ENCODE measurements around the gene CD300A.

Gene CD300A

DNA sequence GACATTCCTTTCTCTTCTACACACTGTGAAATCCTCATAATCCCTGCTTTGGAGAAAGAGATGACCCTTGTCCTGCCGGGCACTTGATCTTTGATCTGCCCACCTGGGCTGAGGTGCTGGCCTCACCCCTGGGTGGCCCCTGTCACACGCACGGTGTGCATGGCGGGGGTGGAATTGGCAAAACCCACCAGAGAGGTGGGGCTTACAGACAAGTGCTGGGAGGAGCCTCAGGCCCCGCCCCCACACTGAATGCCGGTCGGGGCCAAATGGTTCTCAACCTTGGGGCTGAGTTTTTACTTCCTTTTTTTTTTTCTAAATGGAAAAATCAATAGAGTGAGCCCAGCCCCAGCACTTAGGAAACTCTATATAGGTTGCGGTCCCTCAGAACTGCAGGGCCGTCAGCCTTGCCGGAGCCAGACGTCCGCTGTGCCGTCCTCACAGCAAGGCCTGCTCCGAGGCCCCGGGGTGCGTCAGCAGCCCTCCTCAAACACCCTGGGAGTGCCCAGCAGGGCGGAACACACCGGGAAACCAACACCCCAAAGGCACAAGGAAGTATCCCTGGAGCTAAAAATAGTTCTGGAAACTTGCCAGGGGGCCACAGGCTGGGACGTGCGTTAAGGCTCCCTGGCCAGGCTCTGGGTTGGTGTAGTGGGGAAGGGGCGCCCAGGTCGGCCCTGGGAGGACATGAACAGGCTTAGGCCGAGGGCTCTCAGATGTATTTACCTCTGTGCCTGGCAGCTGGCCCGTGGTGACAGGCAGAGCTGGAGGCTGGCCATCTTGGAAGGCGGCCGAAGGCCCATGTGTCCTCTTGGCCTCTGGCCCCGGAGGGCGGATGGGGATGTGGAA lies 23.5 kb upstream of the CD300A start:
- Mint-ChIP-seq H3K9me3 (peaks cover 4% of the 10 kb centered on the region), H3K4me3 (peak overlapping the region in 2 of 3 experiments; percentile 31 to 51), H3K4me1 (peaks cover 24% of the 10 kb centered on the region), H3K27me3 (ENCODE audit: low read depth) (peaks cover 4% of the 10 kb centered on the region), H3K36me3 (ENCODE audit: low read depth) (peaks cover 29% of the 10 kb centered on the region), H3K27ac (peak overlapping the region; percentile 73 to 86 (median 83))
- TF ChIP-seq, protein P1, sequence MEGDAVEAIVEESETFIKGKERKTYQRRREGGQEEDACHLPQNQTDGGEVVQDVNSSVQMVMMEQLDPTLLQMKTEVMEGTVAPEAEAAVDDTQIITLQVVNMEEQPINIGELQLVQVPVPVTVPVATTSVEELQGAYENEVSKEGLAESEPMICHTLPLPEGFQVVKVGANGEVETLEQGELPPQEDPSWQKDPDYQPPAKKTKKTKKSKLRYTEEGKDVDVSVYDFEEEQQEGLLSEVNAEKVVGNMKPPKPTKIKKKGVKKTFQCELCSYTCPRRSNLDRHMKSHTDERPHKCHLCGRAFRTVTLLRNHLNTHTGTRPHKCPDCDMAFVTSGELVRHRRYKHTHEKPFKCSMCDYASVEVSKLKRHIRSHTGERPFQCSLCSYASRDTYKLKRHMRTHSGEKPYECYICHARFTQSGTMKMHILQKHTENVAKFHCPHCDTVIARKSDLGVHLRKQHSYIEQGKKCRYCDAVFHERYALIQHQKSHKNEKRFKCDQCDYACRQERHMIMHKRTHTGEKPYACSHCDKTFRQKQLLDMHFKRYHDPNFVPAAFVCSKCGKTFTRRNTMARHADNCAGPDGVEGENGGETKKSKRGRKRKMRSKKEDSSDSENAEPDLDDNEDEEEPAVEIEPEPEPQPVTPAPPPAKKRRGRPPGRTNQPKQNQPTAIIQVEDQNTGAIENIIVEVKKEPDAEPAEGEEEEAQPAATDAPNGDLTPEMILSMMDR (IDR thresholded peaks at IDR 0.05; ENCODE audit: unreplicated experiment in 3 of 3), result no peak

DNA sequence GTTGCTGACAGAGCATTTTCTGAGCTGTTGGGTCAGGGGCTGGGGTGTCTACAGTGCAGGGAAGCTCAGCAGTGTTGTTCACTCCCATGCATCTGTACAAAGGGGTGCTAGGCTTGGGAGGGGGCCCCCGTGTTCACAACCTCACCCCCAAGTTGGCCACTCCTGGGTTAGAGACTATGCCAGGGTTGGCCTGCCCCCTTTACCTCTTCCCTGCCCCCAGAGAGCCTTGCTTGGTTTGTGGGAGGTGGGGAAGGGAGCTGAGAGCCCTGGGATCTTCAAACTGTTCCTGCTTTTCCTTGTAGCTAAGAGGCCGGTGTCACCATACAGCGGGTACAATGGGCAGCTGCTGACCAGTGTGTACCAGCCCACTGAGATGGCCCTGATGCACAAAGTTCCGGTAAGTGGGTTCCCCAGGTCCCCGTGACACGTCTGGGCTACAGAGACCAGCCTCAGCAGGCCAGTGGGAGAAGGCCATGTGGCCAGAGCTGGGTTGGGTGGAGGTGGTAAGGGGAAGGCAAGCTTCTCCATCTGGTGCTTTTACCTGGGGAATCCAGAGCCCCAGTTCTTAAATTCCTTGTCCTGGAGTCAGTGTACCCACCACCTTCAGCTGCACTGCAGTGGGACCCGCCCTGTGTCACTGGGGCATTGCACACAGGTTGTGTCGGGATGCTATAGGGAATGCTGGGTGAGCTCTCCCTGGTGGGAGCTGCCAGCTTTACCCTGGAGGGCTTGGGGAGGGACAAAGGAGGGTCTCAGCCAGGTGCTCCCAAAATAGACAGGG lies 22.7 kb upstream of the CD300A start:
- Mint-ChIP-seq H3K27ac (peak overlapping the region; percentile 51 to 86 (median 73)), H3K4me3 (peak overlapping the region in 2 of 3 experiments; percentile 7 to 8), H3K9me3 (peaks cover 1% of the 10 kb centered on the region), H3K27me3 (ENCODE audit: low read depth) (peaks cover 4% of the 10 kb centered on the region), H3K4me1 (peaks cover 24% of the 10 kb centered on the region), H3K36me3 (ENCODE audit: low read depth) (peaks cover 24% of the 10 kb centered on the region)
- TF ChIP-seq, protein P1 (IDR thresholded peaks at IDR 0.05; ENCODE audit: unreplicated experiment in 3 of 3), result no peak

DNA sequence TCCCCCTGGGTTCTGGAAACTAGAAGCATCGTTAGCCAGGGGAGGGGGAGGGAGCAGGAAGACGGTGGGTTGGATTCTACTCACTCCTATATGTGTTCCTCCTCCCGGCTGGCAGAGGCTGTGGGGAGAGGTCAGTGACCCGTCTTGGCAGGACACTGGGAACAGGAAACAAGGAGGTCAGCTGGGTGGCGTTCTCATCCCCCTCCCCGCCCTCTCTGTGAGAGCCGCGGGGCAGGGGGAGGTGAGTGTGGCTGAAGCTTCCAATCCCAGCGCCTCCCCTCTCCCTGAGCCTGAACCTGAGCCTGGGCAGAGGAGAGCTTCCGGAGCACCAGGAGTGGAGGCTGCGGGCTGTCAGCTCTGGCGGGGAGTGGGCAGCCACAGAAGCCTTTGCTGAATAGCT lies 22.0 kb upstream of the CD300A start:
- peaks cover 24% of the 10 kb centered on the region for H3K4me1 Mint-ChIP-seq
- H3K36me3 Mint-ChIP-seq (ENCODE audit: low read depth), result peaks cover 22% of the 10 kb centered on the region
- H3K4me3 Mint-ChIP-seq, result no peak overlapping the region
- no peaks in the 10 kb centered on the region for H3K9me3 Mint-ChIP-seq
- peaks cover 4% of the 10 kb centered on the region for H3K27me3 Mint-ChIP-seq (ENCODE audit: low read depth)
- peak overlapping the region; percentile 51 to 73 (median 72) for H3K27ac Mint-ChIP-seq
- TF ChIP-seq, protein P1 (IDR thresholded peaks at IDR 0.05; ENCODE audit: unreplicated experiment in 3 of 3), result no peak

DNA sequence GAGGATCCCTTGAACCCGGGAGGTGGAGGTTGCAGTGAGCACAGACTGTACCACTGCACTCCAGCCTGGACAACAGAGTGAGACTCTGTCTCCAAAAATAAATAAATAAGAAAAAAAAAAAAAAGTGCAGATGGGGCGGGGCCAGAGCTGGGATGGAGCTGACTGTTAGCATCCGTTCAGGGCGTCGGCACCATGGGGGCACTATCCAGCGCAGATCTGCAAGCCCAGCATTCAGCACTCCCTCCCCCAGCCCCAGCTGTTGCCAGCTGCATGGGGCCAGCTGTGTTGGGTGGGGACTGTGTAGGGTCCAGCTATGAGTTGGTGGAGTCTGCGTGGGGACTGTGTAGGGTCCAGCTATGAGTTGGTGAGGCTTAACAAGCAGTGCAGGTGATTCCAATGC lies 21.3 kb upstream of the CD300A start:
- Mint-ChIP-seq H3K27ac (no peak overlapping the region), H3K4me1 (peaks cover 26% of the 10 kb centered on the region), H3K4me3 (no peak overlapping the region), H3K9me3 (no peaks in the 10 kb centered on the region), H3K36me3 (ENCODE audit: low read depth) (peaks cover 18% of the 10 kb centered on the region), H3K27me3 (ENCODE audit: low read depth) (peaks cover 3% of the 10 kb centered on the region)
- TF ChIP-seq, protein P1 (IDR thresholded peaks at IDR 0.05; ENCODE audit: unreplicated experiment in 3 of 3), result no peak

GRCh38 chr17:74446551-74447500 lies 19.6 kb upstream of the CD300A start:
- TF ChIP-seq, protein P1 (IDR thresholded peaks at IDR 0.05; ENCODE audit: unreplicated experiment in 3 of 3), result no peak
- Mint-ChIP-seq H3K4me1 (peaks cover 35% of the 10 kb centered on the region), H3K36me3 (ENCODE audit: low read depth) (peaks cover 17% of the 10 kb centered on the region), H3K27ac (peak overlapping the region; percentile 3 to 60 (median 51)), H3K4me3 (no peak overlapping the region), H3K27me3 (ENCODE audit: low read depth) (peaks cover 7% of the 10 kb centered on the region), H3K9me3 (no peaks in the 10 kb centered on the region)

Measured in nephron (organoid).